Neural progenitor cell (in vitro differentiated cells): ENCODE data around the gene RRAS.

Experiments used
- EZH2 ChIP-seq: fragments of 200-600 bp; sonication (generic); IDR thresholded peaks from 2 replicates; pipeline ENCODE4 v1.6.1; 2017; ENCODE audit warnings: antibody characterized with exemption, mild to moderate bottlenecking, moderate library complexity
- TF ChIP-seq, protein P1 (sequence below): fragments of 200-600 bp; sonication (generic); IDR thresholded peaks from 2 replicates; pipeline ENCODE4 v1.5.1; 2017; ENCODE audit warnings: antibody characterized with exemption, mild to moderate bottlenecking

DNA sequence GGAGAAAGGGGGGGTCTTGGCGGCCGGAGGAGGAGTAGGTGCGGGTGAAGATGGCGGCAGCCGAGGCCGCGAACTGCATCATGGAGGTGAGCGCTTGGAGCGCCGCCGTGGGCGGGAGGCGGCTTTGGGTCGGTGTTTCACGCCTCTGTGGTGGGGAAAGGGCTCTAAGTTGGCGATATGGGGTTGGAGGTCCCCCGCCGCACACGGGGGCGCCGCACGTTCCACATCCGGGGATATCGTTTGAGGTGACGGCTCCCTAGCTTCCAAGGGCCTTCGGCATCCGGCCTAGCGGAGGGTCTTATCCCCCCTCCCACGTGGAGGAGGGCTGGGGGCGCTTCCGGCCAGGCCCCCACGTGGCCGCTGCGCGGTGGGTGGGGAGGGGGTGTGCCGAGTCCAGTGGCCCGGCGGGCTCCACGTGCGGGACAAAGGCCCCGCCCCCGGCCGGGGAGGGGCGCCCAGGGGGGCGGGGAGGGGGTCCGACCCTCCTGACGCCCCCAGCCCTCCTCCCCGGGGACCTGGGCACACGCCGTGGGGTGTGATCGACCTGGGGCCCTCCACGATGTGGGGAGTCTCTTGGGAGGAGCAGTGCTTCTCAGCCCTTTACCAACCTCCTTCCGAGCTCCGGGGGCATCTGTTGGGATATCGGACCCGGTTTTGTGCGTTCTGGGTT, 37.4 kb upstream of the RRAS start, which contains the start of gene PRMT1:
- TF ChIP-seq, protein P1, sequence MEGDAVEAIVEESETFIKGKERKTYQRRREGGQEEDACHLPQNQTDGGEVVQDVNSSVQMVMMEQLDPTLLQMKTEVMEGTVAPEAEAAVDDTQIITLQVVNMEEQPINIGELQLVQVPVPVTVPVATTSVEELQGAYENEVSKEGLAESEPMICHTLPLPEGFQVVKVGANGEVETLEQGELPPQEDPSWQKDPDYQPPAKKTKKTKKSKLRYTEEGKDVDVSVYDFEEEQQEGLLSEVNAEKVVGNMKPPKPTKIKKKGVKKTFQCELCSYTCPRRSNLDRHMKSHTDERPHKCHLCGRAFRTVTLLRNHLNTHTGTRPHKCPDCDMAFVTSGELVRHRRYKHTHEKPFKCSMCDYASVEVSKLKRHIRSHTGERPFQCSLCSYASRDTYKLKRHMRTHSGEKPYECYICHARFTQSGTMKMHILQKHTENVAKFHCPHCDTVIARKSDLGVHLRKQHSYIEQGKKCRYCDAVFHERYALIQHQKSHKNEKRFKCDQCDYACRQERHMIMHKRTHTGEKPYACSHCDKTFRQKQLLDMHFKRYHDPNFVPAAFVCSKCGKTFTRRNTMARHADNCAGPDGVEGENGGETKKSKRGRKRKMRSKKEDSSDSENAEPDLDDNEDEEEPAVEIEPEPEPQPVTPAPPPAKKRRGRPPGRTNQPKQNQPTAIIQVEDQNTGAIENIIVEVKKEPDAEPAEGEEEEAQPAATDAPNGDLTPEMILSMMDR, result no peak
- TF ChIP-seq EZH2, result no peak
